Bronchial epithelial cell (primary cell): Measurements from ENCODE around the gene CDC5L. TPM values are rescaled to one million over a fixed set of nuclear protein-coding genes. Genes with fewer than 3 reads are reported as not detected.
A peak's percentile ranks its signal among the peaks of the same experiment; 100 is the strongest.
"Not testable (repeated sequence)": the region's sequence is repeated elsewhere in the genome, so short reads cannot be mapped to it uniquely, and the experiment has no call there.

Source experiments
- DNase-seq: peaks from one replicate; pipeline ENCODE4 v3.0.0-alpha.2; 2010; ENCODE audit warnings: low read depth
- FAIRE-seq: peaks from 2 replicates; lab custom pipeline; 2011; peaks lifted over from hg19 to GRCh38; lab: Jason Lieb, UNC
- H3K27me3 ChIP-seq: 2 replicates; pipeline ENCODE4 v1.5.1; 2011; ENCODE audit warnings: low read length; ENCODE audit not compliant: control insufficient read depth, insufficient read depth
- H3K36me3 ChIP-seq: 2 replicates; pipeline ENCODE4 v1.5.1; 2011; ENCODE audit warnings: low read length; ENCODE audit not compliant: control insufficient read depth, insufficient read depth
- H3K4me3 ChIP-seq: 2 replicates; pipeline ENCODE4 v1.5.1; 2011; ENCODE audit warnings: mild to moderate bottlenecking, low read depth, low read length, control low read depth
- CTCF ChIP-seq: IDR thresholded peaks from 2 replicates; pipeline ENCODE4 v1.5.1; 2011; ENCODE audit warnings: mild to moderate bottlenecking, moderate library complexity, low read length, control low read depth, inconsistent platforms; ENCODE audit not compliant: insufficient read depth, severe bottlenecking
- total RNA-seq: library from RNA; depleted of rRNA; stranded (reverse); fragments of >200 nt; gene quantifications from 2 replicates; pipeline ENCODE4 v1.2.1, GENCODE V29; 2014

CDC5L gene
- total RNA-seq, 1 donor from 2014 or later, result 16.8 TPM

- Histone ChIP-seq H3K4me3 (no peak overlapping the region), H3K36me3 (no peaks in the 10 kb centered on the region), H3K27me3 (peaks cover 27% of the 10 kb centered on the region)
- FAIRE-seq (no peak), DNase-seq (no peak)
- TF ChIP-seq CTCF, result no peak
Observed at GRCh38 chr6:44342052-44342451, 45.5 kb upstream of the CDC5L start.

GRCh38 chr6:44342489-44342888 lies 45.0 kb upstream of the CDC5L start, which contains the start of gene SPATS1:
Gene SPATS1 (plus strand): TSS chr6:44342650. CDS start chr6:44343096, 446 bp downstream.
- DNase-seq (no peak), FAIRE-seq (no peak)
- peaks cover 27% of the 10 kb centered on the region for H3K27me3 ChIP-seq
- H3K36me3 ChIP-seq, result no peaks in the 10 kb centered on the region
- no peak within 1 kb of the TSS for H3K4me3 ChIP-seq
- TF ChIP-seq CTCF, result no peak

- H3K27me3 ChIP-seq, result peaks cover 24% of the 10 kb centered on the region
- FAIRE-seq, DNase-seq, H3K4me3 ChIP-seq, H3K36me3 ChIP-seq: not testable (repeated sequence)
Observed at GRCh38 chr6:44346818-44347217, 40.7 kb upstream of the CDC5L start.

- no peak for FAIRE-seq
- DNase-seq, result no peak
- no peak for TF ChIP-seq CTCF
Observed at GRCh38 chr6:44349904-44350649, 37.4 kb upstream of the CDC5L start.

GRCh38 chr6:44350650-44350994 lies 36.9 kb upstream of the CDC5L start:
- H3K36me3 ChIP-seq, DNase-seq, H3K27me3 ChIP-seq, H3K4me3 ChIP-seq, FAIRE-seq: not testable (repeated sequence)

More at GRCh38 chr6:44349904-44350649, 37.4 kb upstream of the CDC5L start:
- H3K36me3 ChIP-seq, result no peaks in the 10 kb centered on the region
- peaks cover 4% of the 10 kb centered on the region for H3K27me3 ChIP-seq
- no peak overlapping the region for H3K4me3 ChIP-seq

GRCh38 chr6:44352259-44352658 lies 35.2 kb upstream of the CDC5L start:
- no peaks in the 10 kb centered on the region for H3K36me3 ChIP-seq
- no peak for TF ChIP-seq CTCF
- no peak for FAIRE-seq
- no peak overlapping the region for H3K4me3 ChIP-seq
- no peaks in the 10 kb centered on the region for H3K27me3 ChIP-seq
- DNase-seq, result no peak

- FAIRE-seq, result no peak
- Histone ChIP-seq H3K27me3 (no peaks in the 10 kb centered on the region), H3K4me3 (no peak overlapping the region), H3K36me3 (no peaks in the 10 kb centered on the region)
- TF ChIP-seq CTCF, result no peak
- peak; percentile 34 for DNase-seq
Observed at GRCh38 chr6:44353336-44353735, 34.2 kb upstream of the CDC5L start.
